Aorta (tissue), 5 donors: ENCODE data around the gene GRIK2. TPM values are rescaled to one million over a fixed set of nuclear protein-coding genes. Genes with fewer than 3 reads are reported as not detected.

Experiments
- ATAC-seq: fragments of 200-7000 bp; cut with Tn5 transposase; one replicate; pipeline ENCODE4 v1.9.1; 2022; ENCODE audit warnings: moderate library complexity; ENCODE audit not compliant: low FRiP score
- DNase-seq, 2 donors: peaks; one replicate each; pipeline ENCODE4 v3.0.0-alpha.2; 2020
- H3K27ac ChIP-seq, 2 donors: one replicate each; pipeline ENCODE4 v1.5.1; 2013; ENCODE audit warnings: low read length in 2 of 2, mild to moderate bottlenecking in 2 of 2, moderate library complexity in 2 of 2, control low read depth in 1 of 2, inconsistent platforms in 1 of 2, low read depth in 1 of 2
- H3K27me3 ChIP-seq, 2 donors: one replicate each; pipeline ENCODE4 v1.6.1; 2013; ENCODE audit warnings: control low read depth in 1 of 2, low read length in 1 of 2, mild to moderate bottlenecking in 1 of 2, moderate library complexity in 1 of 2; ENCODE audit not compliant: insufficient read depth in 2 of 2, control insufficient read depth in 1 of 2
- H3K36me3 ChIP-seq, 2 donors: one replicate each; pipeline ENCODE4 v1.6.1; 2013; ENCODE audit warnings: control low read depth in 1 of 2, low read length in 1 of 2, mild to moderate bottlenecking in 1 of 2; ENCODE audit not compliant: insufficient read depth in 2 of 2, control insufficient read depth in 1 of 2
- H3K4me1 ChIP-seq, 2 donors: one replicate each; pipeline ENCODE4 v1.6.1; 2013; ENCODE audit warnings: low read length in 2 of 2, control low read depth in 1 of 2, mild to moderate bottlenecking in 1 of 2, moderate library complexity in 1 of 2; ENCODE audit not compliant: insufficient read depth in 2 of 2, control insufficient read depth in 1 of 2
- H3K4me3 ChIP-seq, 2 donors: one replicate each; pipeline ENCODE4 v1.5.1; 2013; ENCODE audit warnings: low read length in 2 of 2, control low read depth in 1 of 2, mild to moderate bottlenecking in 1 of 2
- H3K9me3 ChIP-seq: one replicate; pipeline ENCODE4 v1.6.1; 2013; ENCODE audit warnings: mild to moderate bottlenecking, low read length; ENCODE audit not compliant: control insufficient read depth
- WGBS, 2 donors: extraction: QIAGEN DNeasy Blood & Tissue Kit; methylation state at CpG; one replicate each; pipeline ENCODE4 v1.1.7; 2013; 5-methylcytosine and 5-hydroxymethylcytosine counted together
- intact Hi-C, 2 donors: fragments of 100-400 bp; cut with DNase I; formaldehyde crosslinking; loops; one replicate each; pipeline versions ENCODE4 v1.14.2 to v1.15.0; 2022
- polyA plus RNA-seq, 2 donors: library from polyadenylated mRNA; stranded (reverse); fragments of 200-250 nt; gene quantifications; one replicate each; pipeline ENCODE4 v1.2.3, GENCODE V29; 2013
- total RNA-seq, 2 donors: library from RNA; stranded (reverse); fragmentation: NEBNext Ultra II Directional; extraction: Animal tissue kit (Norgen Biotek cat#: 25700); gene quantifications; one replicate each; pipeline ENCODE4 v1.2.1, GENCODE V29; 2021
- donor health status: healthy with polysubstance abuse.
- donor health status: Bipolar disorder and iron deficiency.
- donor health status: DM: no; HTN: no; CAD: no.
- donor health status: DM: no; HTN: no; CAD: no.
- donor health status: DM: yes; HTN: yes; CAD: no.

The GRIK2 gene
- total and polyA plus RNA-seq, 4 donors: 0.82 to 3.0 (median 2.3) TPM; not detected in 1

DNA sequence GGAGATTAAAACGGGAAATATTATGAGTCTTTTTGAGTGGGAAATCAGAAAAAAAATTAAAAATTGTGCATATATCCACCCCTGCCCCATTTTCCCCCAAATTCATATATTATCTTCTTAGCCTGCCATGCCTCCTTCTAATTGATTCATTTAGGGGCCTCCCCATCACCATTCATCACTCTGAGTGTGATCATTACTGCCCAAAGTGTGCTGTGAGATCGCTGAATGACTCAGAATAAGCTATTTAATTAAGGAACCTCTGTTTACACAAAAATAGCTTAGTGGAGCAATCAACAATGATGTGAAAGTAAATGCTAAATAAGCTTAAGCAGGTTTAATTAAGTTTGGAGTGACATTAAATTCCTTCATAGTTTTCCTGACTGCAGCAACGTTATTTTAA, 645.5 kb downstream of the GRIK2 start:
- 49 to 54% methylated on average over 3 of the region's 3 CpGs for WGBS, 2 donors
- Histone ChIP-seq H3K36me3 (no peaks in the 10 kb centered on the region), H3K9me3 (no peaks in the 10 kb centered on the region), H3K27me3 (no peaks in the 10 kb centered on the region), H3K4me3 (no peak overlapping the region), H3K27ac (no peak overlapping the region), H3K4me1 (no peaks in the 10 kb centered on the region)
- DNase-seq (no peak), ATAC-seq (no peak)
- intact Hi-C loops: no loop called here

- no peaks in the 10 kb centered on the region for H3K36me3 ChIP-seq
Observed at GRCh38 chr6:102039441-102039840, 645.9 kb downstream of the GRIK2 start.

GRCh38 chr6:102051001-102051400, 657.5 kb downstream of the GRIK2 start:
- H3K27me3 ChIP-seq: no peaks in the 10 kb centered on the region
- H3K27ac ChIP-seq: no peak overlapping the region
- H3K9me3 ChIP-seq: no peaks in the 10 kb centered on the region
- no peaks in the 10 kb centered on the region for H3K4me1 ChIP-seq
- intact Hi-C loops: no loop called here
- 99 to 100% methylated on average over 1 of the region's 1 CpG for WGBS, 2 donors
- no peaks in the 10 kb centered on the region for H3K36me3 ChIP-seq
- DNase-seq: no peak
- no peak for ATAC-seq
- H3K4me3 ChIP-seq: no peak overlapping the region

More at GRCh38 chr6:102039441-102039840, 645.9 kb downstream of the GRIK2 start:
- no peaks in the 10 kb centered on the region for H3K27me3 ChIP-seq
- H3K4me1 ChIP-seq: no peaks in the 10 kb centered on the region
- 53 to 59% methylated on average over 3 of the region's 3 CpGs for WGBS, 2 donors
- H3K27ac ChIP-seq: no peak overlapping the region
- H3K4me3 ChIP-seq: no peak overlapping the region
- H3K9me3 ChIP-seq: no peaks in the 10 kb centered on the region
- ATAC-seq: no peak
- no peak for DNase-seq
- intact Hi-C loops: no loop called here

- no peaks in the 10 kb centered on the region for H3K36me3 ChIP-seq
- no peak for DNase-seq
- H3K27ac ChIP-seq: no peak overlapping the region
- H3K4me3 ChIP-seq: no peak overlapping the region
- H3K9me3 ChIP-seq: no peaks in the 10 kb centered on the region
- H3K4me1 ChIP-seq: no peaks in the 10 kb centered on the region
- no peak for ATAC-seq
- intact Hi-C loops: no loop called here
- 95 to 97% methylated on average over 1 of the region's 1 CpG for WGBS, 2 donors
- no peaks in the 10 kb centered on the region for H3K27me3 ChIP-seq
Observed at GRCh38 chr6:102051720-102052119, 658.2 kb downstream of the GRIK2 start.

DNA sequence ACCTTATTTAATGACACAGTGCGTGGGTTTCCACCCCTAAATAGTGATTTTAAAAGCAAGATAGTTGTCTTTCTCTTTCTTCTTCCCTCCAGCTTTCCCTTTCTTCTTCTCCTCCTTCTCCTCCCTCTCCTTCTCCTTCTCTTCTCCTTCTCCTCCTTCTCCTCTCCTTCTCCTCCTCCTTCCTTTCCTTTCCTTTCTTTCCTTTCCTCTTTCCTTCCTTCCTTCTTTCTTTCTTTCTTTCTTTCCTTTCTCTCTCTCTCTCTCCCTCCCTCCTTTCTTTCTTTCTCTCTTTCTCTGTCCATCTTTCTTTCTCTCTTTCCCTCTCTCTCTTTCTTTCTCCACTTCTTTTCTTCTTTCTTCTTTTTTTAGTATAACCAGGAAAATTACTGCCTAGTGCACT, 670.6 kb downstream of the GRIK2 start:
- Histone ChIP-seq H3K9me3 (no peaks in the 10 kb centered on the region), H3K27me3 (no peaks in the 10 kb centered on the region), H3K36me3 (no peaks in the 10 kb centered on the region), H3K4me3 (no peak overlapping the region), H3K27ac (no peak overlapping the region), H3K4me1 (no peaks in the 10 kb centered on the region)
- no peak for ATAC-seq
- intact Hi-C loops: no loop called here
- WGBS, 2 donors: 82 to 89% methylated on average over 1 of the region's 1 CpG
- DNase-seq: no peak

DNA sequence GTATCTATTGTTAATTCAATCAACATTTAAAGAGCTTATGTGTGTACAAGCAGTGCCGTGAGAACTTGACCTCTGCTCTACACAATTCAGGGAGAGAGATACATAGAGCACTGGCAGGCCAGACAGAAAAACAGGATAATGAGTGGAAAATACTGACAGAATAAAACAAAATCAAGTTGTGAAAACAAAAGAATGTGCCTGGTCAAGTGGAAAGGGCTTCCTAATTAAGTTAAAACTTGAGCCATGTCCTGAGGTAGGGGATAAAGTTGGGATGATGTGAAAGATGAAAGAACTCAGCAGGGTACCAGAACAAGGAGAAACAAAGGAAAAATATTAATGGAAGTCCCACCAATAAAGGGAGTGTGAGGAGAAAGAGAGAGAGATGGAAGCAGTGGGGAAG, 672.8 kb downstream of the GRIK2 start:
- 64 to 72% methylated on average over 1 of the region's 1 CpG for WGBS, 2 donors
- no peaks in the 10 kb centered on the region for H3K36me3 ChIP-seq
- ATAC-seq: no peak
- no peaks in the 10 kb centered on the region for H3K9me3 ChIP-seq
- intact Hi-C loops: no loop called here
- DNase-seq: no peak
- no peaks in the 10 kb centered on the region for H3K27me3 ChIP-seq
- no peak overlapping the region for H3K27ac ChIP-seq
- no peak overlapping the region for H3K4me3 ChIP-seq
- no peaks in the 10 kb centered on the region for H3K4me1 ChIP-seq

GRCh38 chr6:102068349-102068929, 674.9 kb downstream of the GRIK2 start:
- intact Hi-C loops: no loop called here
- DNase-seq (no peak), ATAC-seq (no peak)
- Histone ChIP-seq H3K4me3 (no peak overlapping the region), H3K9me3 (no peaks in the 10 kb centered on the region), H3K4me1 (no peaks in the 10 kb centered on the region), H3K27ac (no peak overlapping the region), H3K36me3 (no peaks in the 10 kb centered on the region), H3K27me3 (no peaks in the 10 kb centered on the region)
- 79 to 81% methylated on average over 7 of the region's 7 CpGs for WGBS, 2 donors

GRCh38 chr6:102075539-102075938, 682.0 kb downstream of the GRIK2 start:
- H3K9me3 ChIP-seq: no peaks in the 10 kb centered on the region
- H3K36me3 ChIP-seq: no peaks in the 10 kb centered on the region
- ATAC-seq (no peak), DNase-seq (no peak)
- H3K4me3 ChIP-seq: no peak overlapping the region
- WGBS, 2 donors: 68 to 70% methylated on average over 2 of the region's 2 CpGs
- no peaks in the 10 kb centered on the region for H3K4me1 ChIP-seq
- no peaks in the 10 kb centered on the region for H3K27me3 ChIP-seq
- no peak overlapping the region for H3K27ac ChIP-seq
- intact Hi-C loops: no loop called here

DNA sequence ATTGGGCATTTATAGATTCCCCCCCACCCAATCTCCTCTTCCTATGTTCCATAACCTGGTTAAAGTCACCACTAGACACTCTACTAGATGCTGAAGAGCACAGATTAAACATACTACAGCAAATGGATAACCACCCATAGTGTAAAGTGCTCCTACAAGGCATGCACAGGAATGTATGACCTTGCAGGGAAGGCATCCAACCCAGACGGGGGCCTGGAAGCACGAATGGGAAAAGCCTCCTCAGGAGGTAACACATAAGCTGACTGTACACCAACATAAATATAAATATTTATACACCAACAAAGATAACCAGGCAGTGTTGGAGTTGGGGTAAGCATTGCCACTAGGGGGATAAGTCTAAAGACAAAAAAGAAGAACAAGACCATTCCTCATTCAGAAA, 691.7 kb downstream of the GRIK2 start:
- Histone ChIP-seq H3K4me1 (no peaks in the 10 kb centered on the region), H3K4me3 (no peak overlapping the region), H3K27ac (no peak overlapping the region), H3K36me3 (no peaks in the 10 kb centered on the region), H3K27me3 (no peaks in the 10 kb centered on the region), H3K9me3 (no peaks in the 10 kb centered on the region)
- intact Hi-C loops: no loop called here
- ATAC-seq (no peak), DNase-seq (no peak)
- WGBS, 2 donors: 8 to 13% methylated on average over 2 of the region's 2 CpGs
